ENCODE measurements around the gene LRRC17. TPM values are rescaled to one million over a fixed set of nuclear protein-coding genes. Genes with fewer than 3 reads are reported as not detected.
"Not testable (repeated sequence)": the region's sequence is repeated elsewhere in the genome, so short reads cannot be mapped to it uniquely, and the experiment has no call there.

Gene LRRC17
- total and polyA plus RNA-seq, 2 of the 4 experiments (the other 2 are of a cell fraction) = 250 to 280 TPM

DNA sequence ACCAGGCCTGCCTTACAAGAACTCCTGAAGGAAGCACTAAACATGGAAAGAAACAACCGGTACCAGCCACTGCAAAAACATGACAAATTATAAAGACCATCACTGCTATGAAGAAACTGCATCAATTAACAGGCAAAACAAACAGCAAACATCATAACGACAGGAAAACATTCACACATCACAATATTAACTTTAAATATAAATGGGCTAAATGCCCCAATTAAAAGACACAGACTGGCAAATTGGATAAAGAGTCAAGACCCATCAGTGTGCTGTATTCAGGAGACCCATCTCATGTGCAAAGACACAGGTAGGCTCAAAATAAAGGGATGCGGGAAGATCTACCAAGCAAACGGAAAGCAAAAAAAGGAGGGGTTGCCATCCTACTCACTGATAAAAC lies 41.6 kb downstream of the LRRC17 start:
- H2BK120ac ChIP-seq (ENCODE audit: low read depth, low read length); intact Hi-C loops (cut with micrococcal nuclease); H3K4ac ChIP-seq (ENCODE audit: low read depth, low read length); H4K91ac ChIP-seq (ENCODE audit: insufficient read depth, low read depth, low read length); H3K9me3 ChIP-seq (ENCODE audit: control insufficient read depth, insufficient read depth, low read length); POLR2A ChIA-PET (ENCODE audit: unreplicated experiment); H2AK5ac ChIP-seq (ENCODE audit: low read depth, low read length); H3K27ac ChIP-seq (ENCODE audit: insufficient read depth, low read length); H2AFZ ChIP-seq (replicated peaks; ENCODE audit: low read length, poor library complexity); H2BK20ac ChIP-seq (ENCODE audit: low read depth, low read length); H4K20me1 ChIP-seq (ENCODE audit: insufficient read depth, low read length); H2BK5ac ChIP-seq (ENCODE audit: low read depth, low read length, poor library complexity, severe bottlenecking); BruUV-seq (replicated peaks); H3K4me1 ChIP-seq (ENCODE audit: control insufficient read depth, insufficient read depth, low read length); H2AK9ac ChIP-seq (replicated peaks; ENCODE audit: low read depth, low read length, poor library complexity); H3K18ac ChIP-seq (ENCODE audit: low read depth, low read length); H2BK15ac ChIP-seq (ENCODE audit: low read depth, low read length); H3K79me1 ChIP-seq (ENCODE audit: low read depth in 1 of 2, low read length in 2 of 2); H3K36me3 ChIP-seq (ENCODE audit: control insufficient read depth, insufficient read depth, low read length); H3K9me1 ChIP-seq (ENCODE audit: insufficient read depth, low read length); H3K4me3 ChIP-seq (ENCODE audit: insufficient read depth, low read depth, low read length); H3K9ac ChIP-seq (ENCODE audit: low read depth, low read length); in situ Hi-C loops (cut with MboI; ENCODE audit: low sequenced_read_pairs); H3K4me2 ChIP-seq (ENCODE audit: low read depth, low read length); H4K8ac ChIP-seq (ENCODE audit: low read depth in 2 of 2, low read length in 2 of 2); CTCF ChIA-PET; DNase-seq; ATAC-seq (ENCODE audit: low read depth); H3K27me3 ChIP-seq (ENCODE audit: control insufficient read depth, insufficient read depth, low read length); H3K14ac ChIP-seq (replicated peaks; ENCODE audit: low read depth, low read length); dilution Hi-C loops (cut with HindIII; ENCODE audit: low sequenced_read_pairs, unreplicated experiment); H3K23ac ChIP-seq (ENCODE audit: low read depth, low read length); H3K56ac ChIP-seq (ENCODE audit: extremely low read depth, insufficient read depth, low read length); H4K5ac ChIP-seq (ENCODE audit: low read depth, low read length): not testable (repeated sequence)
- no CpG with 5 or more reads among the region's 4 CpGs for WGBS, 2 experiments (ENCODE audit: extremely low coverage in 2 of 2, insufficient read length in 1 of 2)

DNA sequence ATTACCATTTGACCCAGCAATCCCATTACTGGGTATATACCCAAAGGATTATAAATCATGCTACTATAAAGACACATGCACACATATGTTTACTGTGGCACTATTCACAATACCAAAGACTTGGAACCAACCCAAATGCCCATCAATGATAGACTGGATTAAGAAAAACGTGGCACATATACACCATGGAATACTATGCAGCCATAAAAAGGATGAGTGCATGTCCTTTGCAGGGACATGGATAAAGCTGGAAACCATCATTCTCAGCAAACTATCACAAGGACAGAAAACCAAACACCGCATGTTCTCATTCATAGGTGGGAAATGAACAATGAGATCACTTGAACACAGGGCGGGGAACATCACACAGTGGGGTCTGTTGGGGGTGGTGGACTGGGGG lies 45.2 kb downstream of the LRRC17 start:
- CTCF ChIA-PET; H2AK9ac ChIP-seq (replicated peaks; ENCODE audit: low read depth, low read length, poor library complexity); H3K4me1 ChIP-seq (ENCODE audit: control insufficient read depth, insufficient read depth, low read length); H2AK5ac ChIP-seq (ENCODE audit: low read depth, low read length); in situ Hi-C loops (cut with MboI; ENCODE audit: low sequenced_read_pairs); H3K56ac ChIP-seq (ENCODE audit: extremely low read depth, insufficient read depth, low read length); H3K9me1 ChIP-seq (ENCODE audit: insufficient read depth, low read length); H3K23ac ChIP-seq (ENCODE audit: low read depth, low read length); H3K27me3 ChIP-seq (ENCODE audit: control insufficient read depth, insufficient read depth, low read length); H3K4me3 ChIP-seq (ENCODE audit: insufficient read depth, low read depth, low read length); H2BK20ac ChIP-seq (ENCODE audit: low read depth, low read length); H3K9ac ChIP-seq (ENCODE audit: low read depth, low read length); ATAC-seq (ENCODE audit: low read depth); intact Hi-C loops (cut with micrococcal nuclease); DNase-seq; H2AFZ ChIP-seq (replicated peaks; ENCODE audit: low read length, poor library complexity); H4K91ac ChIP-seq (ENCODE audit: insufficient read depth, low read depth, low read length); H2BK120ac ChIP-seq (ENCODE audit: low read depth, low read length); dilution Hi-C loops (cut with HindIII; ENCODE audit: low sequenced_read_pairs, unreplicated experiment); H3K9me3 ChIP-seq (ENCODE audit: control insufficient read depth, insufficient read depth, low read length); H4K20me1 ChIP-seq (ENCODE audit: insufficient read depth, low read length); H3K4ac ChIP-seq (ENCODE audit: low read depth, low read length); H2BK15ac ChIP-seq (ENCODE audit: low read depth, low read length); H3K79me1 ChIP-seq (ENCODE audit: low read depth in 1 of 2, low read length in 2 of 2); H3K18ac ChIP-seq (ENCODE audit: low read depth, low read length); H3K14ac ChIP-seq (replicated peaks; ENCODE audit: low read depth, low read length); H3K36me3 ChIP-seq (ENCODE audit: control insufficient read depth, insufficient read depth, low read length); BruUV-seq (replicated peaks); H4K5ac ChIP-seq (ENCODE audit: low read depth, low read length); H3K4me2 ChIP-seq (ENCODE audit: low read depth, low read length); H4K8ac ChIP-seq (ENCODE audit: low read depth in 2 of 2, low read length in 2 of 2); H2BK5ac ChIP-seq (ENCODE audit: low read depth, low read length, poor library complexity, severe bottlenecking); POLR2A ChIA-PET (ENCODE audit: unreplicated experiment); H3K27ac ChIP-seq (ENCODE audit: insufficient read depth, low read length): not testable (repeated sequence)
- WGBS, 2 experiments (ENCODE audit: extremely low coverage in 2 of 2, insufficient read length in 1 of 2) = no CpG with 5 or more reads among the region's 3 CpGs

Data from IMR-90 (cell line).